Astrocyte (in vitro differentiated cells and primary cell): ENCODE measurements around the gene ZNF624. TPM values are rescaled to one million over a fixed set of nuclear protein-coding genes. Genes with fewer than 3 reads are reported as not detected.
A peak's percentile ranks its signal among the peaks of the same experiment; 100 is the strongest.

Experiments
- DNase-seq: peaks from one replicate; pipeline ENCODE4 v3.0.0-alpha.2; 2010; ENCODE audit warnings: low read depth
- FAIRE-seq: peaks from 2 replicates; lab custom pipeline; 2011; peaks lifted over from hg19 to GRCh38; lab: Jason Lieb, UNC
- H2AFZ ChIP-seq: 2 replicates; pipeline ENCODE4 v1.6.0; 2012; ENCODE audit warnings: low read depth, low read length, inconsistent platforms
- H3K27ac ChIP-seq: 2 replicates; pipeline ENCODE4 v1.5.1; 2011; ENCODE audit warnings: low read depth, low read length, inconsistent platforms
- H3K27me3 ChIP-seq: 2 replicates; pipeline ENCODE4 v1.6.0; 2011; ENCODE audit warnings: low read length, inconsistent platforms; ENCODE audit not compliant: insufficient read depth
- H3K36me3 ChIP-seq: 2 replicates; pipeline ENCODE4 v1.5.1; 2011; ENCODE audit warnings: low read length, inconsistent platforms; ENCODE audit not compliant: insufficient read depth
- H3K4me1 ChIP-seq: 2 replicates; pipeline ENCODE4 v1.5.1; 2011; ENCODE audit warnings: low read length, inconsistent platforms; ENCODE audit not compliant: insufficient read depth
- H3K4me2 ChIP-seq: 2 replicates; pipeline ENCODE4 v1.6.0; 2012; ENCODE audit warnings: low read length, inconsistent platforms
- H3K4me3 ChIP-seq: 2 replicates; pipeline ENCODE4 v1.5.1; 2011; ENCODE audit warnings: low read depth, mild to moderate bottlenecking, low read length, inconsistent platforms; ENCODE audit not compliant: insufficient read depth
- H3K79me2 ChIP-seq: 2 replicates; pipeline ENCODE4 v1.6.0; 2012; ENCODE audit warnings: mild to moderate bottlenecking, low read length, inconsistent platforms; ENCODE audit not compliant: insufficient read depth
- H3K9ac ChIP-seq: 2 replicates; pipeline ENCODE4 v1.6.0; 2012; ENCODE audit warnings: mild to moderate bottlenecking, low read length, inconsistent platforms
- H3K9me3 ChIP-seq: 2 replicates; pipeline ENCODE4 v1.5.1; 2012; ENCODE audit warnings: low read depth, mild to moderate bottlenecking, low read length, inconsistent platforms; ENCODE audit not compliant: insufficient read depth
- H4K20me1 ChIP-seq: 2 replicates; pipeline ENCODE4 v1.6.0; 2012; ENCODE audit warnings: low read length, inconsistent platforms; ENCODE audit not compliant: insufficient read depth
- H3K27ac Mint-ChIP-seq: one replicate; pipeline ENCODE4 v1.8.0; 2021; ENCODE audit warnings: mild to moderate bottlenecking, mixed read lengths; ENCODE audit not compliant: unreplicated experiment
- H3K27me3 Mint-ChIP-seq: one replicate; pipeline ENCODE4 v1.8.0; 2021; ENCODE audit warnings: low read depth, mixed read lengths; ENCODE audit not compliant: unreplicated experiment
- H3K36me3 Mint-ChIP-seq: one replicate; pipeline ENCODE4 v1.8.0; 2021; ENCODE audit warnings: low read depth, mixed read lengths; ENCODE audit not compliant: unreplicated experiment
- H3K4me1 Mint-ChIP-seq: one replicate; pipeline ENCODE4 v1.8.0; 2021; ENCODE audit warnings: low read depth, mixed read lengths; ENCODE audit not compliant: unreplicated experiment
- H3K4me3 Mint-ChIP-seq: one replicate; pipeline ENCODE4 v1.8.0; 2021; ENCODE audit warnings: mild to moderate bottlenecking, moderate library complexity, mixed read lengths; ENCODE audit not compliant: unreplicated experiment
- H3K9me3 Mint-ChIP-seq: one replicate; pipeline ENCODE4 v1.8.0; 2021; ENCODE audit warnings: mild to moderate bottlenecking, mixed read lengths; ENCODE audit not compliant: unreplicated experiment
- EZH2 ChIP-seq: IDR thresholded peaks from 2 replicates; pipeline ENCODE4 v1.6.1; 2012; ENCODE audit warnings: mild to moderate bottlenecking, low read length, inconsistent platforms; ENCODE audit not compliant: insufficient read depth
- total RNA-seq: library from RNA; stranded (reverse); gene quantifications from 2 replicates; pipeline ENCODE4 v1.2.1, GENCODE V29; 2021
- TF ChIP-seq, protein P1 (sequence below): IDR thresholded peaks from 2 replicates; pipeline ENCODE4 v1.5.1; 2011; ENCODE audit warnings: low read depth, mild to moderate bottlenecking, inconsistent platforms, low read length, moderate library complexity; ENCODE audit not compliant: insufficient read depth

Gene ZNF624
- total RNA-seq, 1 donor from 2014 or later = 5.4 TPM

DNA sequence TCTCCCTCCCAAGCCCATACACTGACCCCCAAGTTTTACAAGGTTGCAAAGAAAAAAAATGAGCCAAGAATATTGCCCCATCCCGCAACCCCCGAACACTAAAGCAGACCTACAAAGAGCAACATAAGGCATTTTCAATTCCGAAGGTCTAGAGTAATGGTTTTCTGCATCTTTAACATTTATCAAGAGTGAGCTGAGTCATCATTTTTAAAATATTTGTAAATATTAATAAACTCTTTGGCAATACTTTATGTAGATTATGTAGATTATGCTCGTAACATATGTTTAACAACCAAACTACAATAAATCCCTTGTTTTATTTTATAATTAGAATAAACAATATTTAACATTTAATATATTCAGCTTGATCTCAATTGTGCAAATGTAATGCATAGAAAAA, 1.4 kb downstream of the ZNF624 start:
- no peaks in the 10 kb centered on the region for H3K27me3 Mint-ChIP-seq
- H2AFZ ChIP-seq = no peak overlapping the region
- no peaks in the 10 kb centered on the region for H3K36me3 ChIP-seq
- peak overlapping the region; percentile 94 for H3K4me2 ChIP-seq
- H3K9ac ChIP-seq = no peak overlapping the region
- H3K4me3 ChIP-seq = no peak overlapping the region
- H3K27ac ChIP-seq = no peak overlapping the region
- H3K27me3 ChIP-seq = peaks cover 3% of the 10 kb centered on the region
- peaks cover 5% of the 10 kb centered on the region for H3K4me1 ChIP-seq
- H4K20me1 ChIP-seq = no peaks in the 10 kb centered on the region
- H3K9me3 Mint-ChIP-seq = peaks cover 2% of the 10 kb centered on the region
- TF ChIP-seq EZH2 = no peak
- TF ChIP-seq, protein P1, sequence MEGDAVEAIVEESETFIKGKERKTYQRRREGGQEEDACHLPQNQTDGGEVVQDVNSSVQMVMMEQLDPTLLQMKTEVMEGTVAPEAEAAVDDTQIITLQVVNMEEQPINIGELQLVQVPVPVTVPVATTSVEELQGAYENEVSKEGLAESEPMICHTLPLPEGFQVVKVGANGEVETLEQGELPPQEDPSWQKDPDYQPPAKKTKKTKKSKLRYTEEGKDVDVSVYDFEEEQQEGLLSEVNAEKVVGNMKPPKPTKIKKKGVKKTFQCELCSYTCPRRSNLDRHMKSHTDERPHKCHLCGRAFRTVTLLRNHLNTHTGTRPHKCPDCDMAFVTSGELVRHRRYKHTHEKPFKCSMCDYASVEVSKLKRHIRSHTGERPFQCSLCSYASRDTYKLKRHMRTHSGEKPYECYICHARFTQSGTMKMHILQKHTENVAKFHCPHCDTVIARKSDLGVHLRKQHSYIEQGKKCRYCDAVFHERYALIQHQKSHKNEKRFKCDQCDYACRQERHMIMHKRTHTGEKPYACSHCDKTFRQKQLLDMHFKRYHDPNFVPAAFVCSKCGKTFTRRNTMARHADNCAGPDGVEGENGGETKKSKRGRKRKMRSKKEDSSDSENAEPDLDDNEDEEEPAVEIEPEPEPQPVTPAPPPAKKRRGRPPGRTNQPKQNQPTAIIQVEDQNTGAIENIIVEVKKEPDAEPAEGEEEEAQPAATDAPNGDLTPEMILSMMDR = no peak
- peak overlapping the region; percentile 83 for H3K4me3 Mint-ChIP-seq
- no peaks in the 10 kb centered on the region for H3K9me3 ChIP-seq
- DNase-seq (no peak), FAIRE-seq (no peak)
- peaks cover 11% of the 10 kb centered on the region for H3K4me1 Mint-ChIP-seq
- H3K27ac Mint-ChIP-seq = no peak overlapping the region
- H3K79me2 ChIP-seq = peaks cover 8% of the 10 kb centered on the region
- peaks cover 6% of the 10 kb centered on the region for H3K36me3 Mint-ChIP-seq

- Mint-ChIP-seq H3K27me3 (no peaks in the 10 kb centered on the region), H3K36me3 (peaks cover 13% of the 10 kb centered on the region), H3K9me3 (peaks cover 4% of the 10 kb centered on the region), H3K4me1 (peaks cover 11% of the 10 kb centered on the region), H3K4me3 (no peak overlapping the region), H3K27ac (no peak overlapping the region)
- Histone ChIP-seq H3K4me3 (no peak overlapping the region), H3K27me3 (no peaks in the 10 kb centered on the region), H3K36me3 (no peaks in the 10 kb centered on the region), H3K9ac (no peak overlapping the region), H3K9me3 (no peaks in the 10 kb centered on the region), H3K4me2 (no peak overlapping the region), H3K4me1 (peaks cover 5% of the 10 kb centered on the region), H3K79me2 (peaks cover 8% of the 10 kb centered on the region), H2AFZ (no peak overlapping the region), H4K20me1 (no peaks in the 10 kb centered on the region), H3K27ac (no peak overlapping the region)
- no peak for TF ChIP-seq EZH2
- TF ChIP-seq, protein P1 = no peak
- no peak for FAIRE-seq
- DNase-seq = no peak
These were observed 4.1 kb downstream of the ZNF624 start for GRCh38 chr17:16649585-16649984.

DNA sequence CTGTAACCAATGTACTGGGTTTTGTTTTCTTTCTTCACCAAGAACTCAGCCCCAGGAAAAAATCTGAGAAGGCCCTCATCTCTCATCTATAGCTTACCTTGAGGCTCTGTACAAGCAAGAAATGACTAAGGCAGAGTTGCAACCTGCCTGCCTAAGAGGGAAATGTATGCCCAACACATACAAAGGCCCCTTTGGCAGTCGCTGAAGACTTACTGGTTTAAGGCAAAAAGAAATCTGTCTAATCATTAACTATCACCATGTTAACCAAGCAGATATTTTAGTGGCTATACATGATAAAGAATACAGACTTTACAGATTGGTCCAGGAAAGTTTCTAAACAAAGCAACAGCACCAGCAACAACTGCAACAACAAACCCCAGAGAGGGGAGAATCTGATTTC, 14.2 kb downstream of the ZNF624 start:
- H3K79me2 ChIP-seq = no peaks in the 10 kb centered on the region
- H3K27me3 Mint-ChIP-seq = no peaks in the 10 kb centered on the region
- peaks cover under 1% of the 10 kb centered on the region for H3K36me3 ChIP-seq
- no peak overlapping the region for H3K9ac ChIP-seq
- no peaks in the 10 kb centered on the region for H3K4me1 ChIP-seq
- no peaks in the 10 kb centered on the region for H4K20me1 ChIP-seq
- no peak overlapping the region for H3K27ac Mint-ChIP-seq
- H3K4me3 ChIP-seq = no peak overlapping the region
- no peak overlapping the region for H3K4me3 Mint-ChIP-seq
- DNase-seq (no peak), FAIRE-seq (no peak)
- H3K9me3 ChIP-seq = no peaks in the 10 kb centered on the region
- no peak for TF ChIP-seq EZH2
- TF ChIP-seq, protein P1 = no peak
- peaks cover 45% of the 10 kb centered on the region for H3K36me3 Mint-ChIP-seq
- H3K4me1 Mint-ChIP-seq = no peaks in the 10 kb centered on the region
- no peak overlapping the region for H2AFZ ChIP-seq
- H3K27me3 ChIP-seq = no peaks in the 10 kb centered on the region
- no peak overlapping the region for H3K4me2 ChIP-seq
- H3K27ac ChIP-seq = no peak overlapping the region
- peaks cover 29% of the 10 kb centered on the region for H3K9me3 Mint-ChIP-seq
